LoVo (cell line): Measurements from ENCODE around the gene TENT4A.
A peak's percentile ranks its signal among the peaks of the same experiment; 100 is the strongest.

Source experiments
- DNase-seq: peaks from one replicate; pipeline ENCODE4 v3.0.0-alpha.2; 2016; ENCODE audit warnings: low spot score

Gene TENT4A

GRCh38 chr5:6752782-6753181 lies 39.5 kb downstream of the TENT4A start:
- DNase-seq, result no peak

- no peak for DNase-seq
Measured at GRCh38 chr5:6753851-6754250, 40.6 kb downstream of the TENT4A start.

DNA sequence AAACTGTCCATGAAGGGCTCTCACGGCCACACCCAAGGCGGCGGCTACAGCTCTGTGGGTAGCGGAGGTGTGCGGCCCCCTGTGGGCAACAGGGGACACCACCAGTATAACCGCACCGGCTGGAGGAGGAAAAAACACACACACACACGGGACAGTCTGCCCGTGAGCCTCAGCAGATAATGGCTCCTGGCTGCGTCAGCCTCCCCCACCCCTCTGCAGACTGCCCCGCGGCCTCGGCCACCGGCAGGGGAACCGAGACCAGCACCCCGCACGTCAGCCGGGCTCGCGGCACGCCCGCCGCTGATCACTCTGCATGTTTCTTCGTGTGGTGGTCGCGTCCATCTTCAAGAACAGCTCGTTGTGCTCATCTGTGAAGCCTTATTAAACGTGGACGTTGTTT lies 41.5 kb downstream of the TENT4A start:
- no peak for DNase-seq

GRCh38 chr5:6755519-6755918 lies 42.3 kb downstream of the TENT4A start:
- DNase-seq, result no peak

DNA sequence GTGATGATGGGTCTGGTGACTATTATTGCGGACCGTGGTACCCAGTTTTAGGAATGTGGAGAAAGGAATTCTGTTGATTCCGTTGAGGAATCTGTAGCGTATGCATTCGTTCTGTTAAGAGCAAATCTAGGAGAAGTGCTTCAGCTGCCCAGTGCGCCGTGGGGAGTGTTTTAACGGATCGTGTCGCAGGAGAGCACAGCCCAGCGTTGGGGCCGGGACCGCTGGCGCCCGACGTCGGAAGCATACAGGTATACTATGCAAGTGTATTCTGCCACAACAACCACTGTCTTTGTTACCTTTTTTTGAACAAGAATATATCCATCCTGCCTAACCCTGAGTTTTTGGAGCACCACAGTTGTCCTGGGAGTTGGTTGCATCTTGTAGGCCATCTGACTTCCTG lies 42.7 kb downstream of the TENT4A start:
- DNase-seq, result no peak

- DNase-seq, result no peak
Measured at GRCh38 chr5:6757414-6757969, 44.3 kb downstream of the TENT4A start.

GRCh38 chr5:6758236-6758635 lies 45.0 kb downstream of the TENT4A start:
- no peak for DNase-seq

GRCh38 chr5:6758706-6759105 lies 45.5 kb downstream of the TENT4A start:
- DNase-seq, result no peak

GRCh38 chr5:6759401-6759800 lies 46.2 kb downstream of the TENT4A start:
- DNase-seq, result peak; percentile 49

GRCh38 chr5:6759983-6760382 lies 46.8 kb downstream of the TENT4A start:
- DNase-seq, result no peak

DNA sequence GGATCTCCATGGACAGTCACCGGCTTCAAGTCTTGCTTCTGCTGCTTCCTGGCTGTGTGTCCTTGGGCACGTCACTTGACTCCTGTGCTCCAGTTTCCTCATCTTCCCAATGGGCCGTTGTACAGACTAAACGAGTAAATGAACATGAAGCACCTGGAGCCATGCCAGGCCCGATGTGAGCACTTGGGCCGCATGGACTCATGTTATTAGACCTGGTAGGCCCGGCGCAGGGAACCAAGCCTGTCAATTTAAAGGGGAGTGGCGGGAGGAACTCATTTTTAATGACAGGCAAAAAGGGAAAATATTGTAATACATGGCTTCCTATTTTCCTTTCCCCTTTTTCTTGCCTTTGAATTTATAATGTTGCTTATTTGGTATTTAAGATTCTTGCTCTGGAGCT lies 47.5 kb downstream of the TENT4A start:
- DNase-seq, result no peak

- DNase-seq, result no peak
Measured at GRCh38 chr5:6761333-6761732, 48.1 kb downstream of the TENT4A start.

DNA sequence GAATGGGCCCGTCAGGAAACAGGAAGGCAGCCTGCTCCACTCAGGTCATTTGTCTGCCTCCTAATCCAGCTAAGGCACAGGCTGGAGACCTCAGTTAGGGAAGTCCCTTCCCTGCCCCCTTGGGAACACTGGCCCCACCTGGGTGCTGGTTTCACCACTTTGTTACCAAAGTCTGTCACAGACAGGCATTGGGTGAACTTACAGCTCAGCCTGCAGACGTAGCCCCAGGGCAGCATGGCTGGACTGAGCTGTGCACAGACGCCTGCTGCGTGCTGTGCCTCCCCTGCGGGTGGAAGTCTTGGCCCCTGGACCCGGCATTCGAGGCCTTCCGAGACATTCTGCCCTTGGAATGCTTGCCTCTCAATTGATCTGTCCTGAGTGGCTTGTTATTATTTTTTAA lies 48.9 kb downstream of the TENT4A start:
- DNase-seq, result no peak

DNA sequence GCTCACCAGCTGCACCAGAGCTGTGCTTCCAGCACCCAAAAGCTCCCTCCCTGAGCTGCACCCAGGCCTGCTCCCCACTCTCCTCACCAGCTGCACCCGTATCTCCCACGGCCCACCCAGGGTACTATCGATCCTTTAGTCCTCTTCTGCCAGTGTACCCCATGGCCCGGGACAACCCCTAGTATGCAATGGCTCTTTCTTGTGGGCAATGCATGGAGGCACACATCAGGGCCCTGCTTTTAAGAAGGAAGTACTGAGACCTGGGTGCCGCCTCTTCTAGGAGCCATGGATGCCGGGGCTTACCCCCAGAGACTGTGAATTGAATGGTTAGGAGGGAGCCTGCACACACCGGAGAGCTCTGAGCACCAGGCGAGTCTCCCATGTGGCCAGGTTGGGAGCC lies 49.5 kb downstream of the TENT4A start:
- DNase-seq, result no peak

GRCh38 chr5:6763191-6763590 lies 50.0 kb downstream of the TENT4A start:
- DNase-seq, result no peak

- DNase-seq, result peak; percentile 83
Measured at GRCh38 chr5:6765612-6766525, 52.6 kb downstream of the TENT4A start.

- DNase-seq, result peak; percentile 96
Measured at GRCh38 chr5:6766604-6767093, 53.4 kb downstream of the TENT4A start.

GRCh38 chr5:6767481-6768063 lies 54.3 kb downstream of the TENT4A start:
- no peak for DNase-seq

DNA sequence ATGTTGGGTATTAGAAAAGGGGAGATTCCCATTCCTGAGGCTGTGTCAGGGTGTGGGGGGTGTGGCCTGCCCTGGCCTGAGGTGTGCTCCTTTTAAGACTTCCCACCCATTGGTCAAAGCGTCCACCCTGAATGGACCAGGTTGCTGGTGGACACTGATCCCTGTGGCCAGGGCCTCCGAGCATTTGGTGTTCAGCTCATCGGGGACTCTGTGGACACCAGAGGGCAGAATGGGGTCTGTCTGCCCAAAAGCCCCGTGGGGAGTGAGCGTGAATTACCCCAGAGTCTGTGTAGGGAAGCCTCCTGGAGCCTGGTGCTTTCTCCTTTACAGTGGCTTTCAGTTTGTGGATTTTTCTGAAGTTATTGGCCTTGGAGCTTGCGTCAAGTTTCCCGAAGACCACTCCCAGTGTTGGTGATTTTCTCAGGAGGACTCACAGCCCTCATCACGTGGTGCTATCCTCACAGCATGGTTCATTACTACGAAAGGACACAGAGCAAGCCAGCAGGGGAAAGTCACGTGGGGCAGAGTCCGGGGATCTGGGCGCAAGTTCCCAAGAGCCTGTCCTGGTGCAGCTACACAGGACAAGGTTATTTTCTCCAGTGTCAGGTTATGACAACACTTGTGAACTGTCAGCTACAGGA lies 55.5 kb downstream of the TENT4A start:
- DNase-seq, result no peak

- no peak for DNase-seq
Measured at GRCh38 chr5:6770826-6771607, 57.8 kb downstream of the TENT4A start.

DNA sequence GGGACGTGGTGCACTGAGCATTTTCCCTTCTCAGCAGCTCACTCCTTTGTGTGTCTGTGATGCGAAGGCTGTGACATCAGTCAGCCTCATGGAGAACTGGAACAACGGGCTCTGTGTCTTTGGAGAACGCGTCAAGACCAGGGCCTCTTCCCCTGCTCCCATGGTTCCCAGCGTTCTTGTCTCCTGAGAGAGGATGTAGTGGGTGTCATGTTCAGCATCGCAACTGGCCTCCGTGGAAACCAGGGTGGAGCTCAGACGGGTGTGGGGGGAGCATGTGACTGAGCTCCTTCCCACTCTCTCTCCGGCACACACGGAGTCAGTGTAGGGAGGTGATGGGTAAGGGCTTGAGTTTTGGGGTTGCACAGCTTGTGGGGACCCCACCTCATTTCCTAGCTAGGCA lies 59.7 kb downstream of the TENT4A start:
- DNase-seq, result no peak
